Mononuclear cell (primary cell): ENCODE measurements around the gene EPRS1. TPM values are rescaled to one million over a fixed set of nuclear protein-coding genes. Genes with fewer than 3 reads are reported as not detected.

Source experiments
- H3K27me3 ChIP-seq: 2 replicates; pipeline ENCODE4 v1.6.0; 2011; ENCODE audit warnings: low read length, control low read depth; ENCODE audit not compliant: insufficient read depth
- H3K4me1 ChIP-seq: 2 replicates; pipeline ENCODE4 v1.5.1; 2011; ENCODE audit warnings: mild to moderate bottlenecking, low read length, control low read depth; ENCODE audit not compliant: insufficient read depth
- H3K4me3 ChIP-seq: 2 replicates; pipeline ENCODE4 v1.5.1; 2011; ENCODE audit warnings: mild to moderate bottlenecking, low read length, moderate library complexity
- H3K9me3 ChIP-seq: 2 replicates; pipeline ENCODE4 v1.5.1; 2011; ENCODE audit warnings: low read depth, mild to moderate bottlenecking, control low read depth, low read length
- total RNA-seq: library from RNA; depleted of rRNA; stranded (reverse); fragments of >200 nt; gene quantifications from one replicate; pipeline ENCODE4 v1.2.3, GENCODE V29; 2012

Gene EPRS1
- total RNA-seq, 1 donor, result 55.9 TPM

DNA sequence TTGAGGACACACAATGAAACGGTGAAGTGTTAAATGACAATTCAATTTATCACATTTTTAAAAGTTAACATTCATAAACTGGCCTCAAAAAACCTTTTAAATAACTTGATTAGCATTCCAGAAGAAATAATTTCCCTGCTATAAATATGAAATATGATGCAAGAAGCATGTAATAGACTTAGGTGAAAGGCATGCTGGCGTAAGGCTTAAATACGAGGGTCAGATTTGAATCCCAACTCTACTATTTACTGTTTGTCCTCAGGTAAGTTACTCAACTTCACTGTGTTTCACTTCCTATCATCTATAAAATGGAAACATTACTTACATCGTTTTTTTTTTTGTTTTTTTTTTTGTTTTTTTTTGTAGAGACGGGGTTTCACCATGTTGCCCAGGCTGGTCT is 40.8 kb downstream of the EPRS1 start:
- H3K4me1 ChIP-seq, result no peaks in the 10 kb centered on the region
- no peak overlapping the region for H3K4me3 ChIP-seq
- H3K9me3 ChIP-seq, result no peaks in the 10 kb centered on the region
- H3K27me3 ChIP-seq, result no peaks in the 10 kb centered on the region

DNA sequence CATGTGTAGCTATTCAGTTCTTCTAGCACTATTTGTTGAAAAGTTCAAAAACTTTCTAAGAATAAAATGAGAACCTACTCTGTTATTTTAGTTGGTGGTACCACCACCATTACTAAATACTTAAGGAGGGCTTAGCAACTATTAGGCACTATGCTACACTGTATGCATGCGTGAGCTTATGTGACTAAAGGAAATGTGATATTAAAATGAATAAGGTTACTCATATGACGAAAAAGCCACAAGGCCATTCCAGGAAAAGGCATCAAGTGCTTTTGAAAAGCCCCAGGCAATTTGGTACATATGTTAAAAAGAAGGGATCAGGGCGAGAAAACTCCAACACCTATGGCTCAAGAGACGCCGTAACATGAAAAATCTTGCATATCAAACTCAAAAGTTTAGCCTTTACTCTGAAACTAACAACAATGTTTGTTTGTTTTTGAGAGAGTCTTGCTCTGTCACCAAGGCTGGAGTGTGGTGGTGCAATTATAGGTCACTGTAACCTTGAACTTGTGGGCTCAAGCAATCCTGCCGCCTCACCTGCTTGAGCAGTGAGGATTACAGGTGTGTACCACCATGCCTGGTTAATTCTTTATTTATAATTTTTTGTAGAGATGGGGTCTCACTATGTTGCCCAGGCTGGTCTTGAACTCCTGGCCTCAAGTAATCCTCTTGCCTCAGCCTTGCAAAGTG is 42.5 kb downstream of the EPRS1 start:
- no peaks in the 10 kb centered on the region for H3K4me1 ChIP-seq
- H3K4me3 ChIP-seq, result no peak overlapping the region
- H3K9me3 ChIP-seq, result no peaks in the 10 kb centered on the region
- H3K27me3 ChIP-seq, result no peaks in the 10 kb centered on the region

DNA sequence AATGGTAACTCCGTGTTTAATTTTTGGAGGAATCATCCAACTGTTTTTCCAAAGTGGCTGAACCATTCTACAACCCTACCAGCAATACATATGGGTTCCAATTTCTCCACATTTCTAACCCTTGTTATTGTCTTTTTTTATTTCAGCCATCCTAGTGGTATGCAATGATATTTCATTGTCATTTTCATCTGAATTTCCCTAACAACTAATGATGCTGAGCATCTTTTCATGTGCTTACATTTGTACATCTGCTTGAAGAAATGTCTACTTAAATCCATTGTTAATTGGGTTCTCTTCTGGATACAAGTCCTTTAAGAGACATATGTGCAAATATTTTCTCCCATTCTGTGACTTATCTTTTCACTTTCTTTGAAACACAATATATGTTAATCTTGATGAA is 43.3 kb downstream of the EPRS1 start:
- H3K4me3 ChIP-seq, result no peak overlapping the region
- H3K4me1 ChIP-seq, result no peaks in the 10 kb centered on the region
- H3K9me3 ChIP-seq, result no peaks in the 10 kb centered on the region
- H3K27me3 ChIP-seq, result no peaks in the 10 kb centered on the region

DNA sequence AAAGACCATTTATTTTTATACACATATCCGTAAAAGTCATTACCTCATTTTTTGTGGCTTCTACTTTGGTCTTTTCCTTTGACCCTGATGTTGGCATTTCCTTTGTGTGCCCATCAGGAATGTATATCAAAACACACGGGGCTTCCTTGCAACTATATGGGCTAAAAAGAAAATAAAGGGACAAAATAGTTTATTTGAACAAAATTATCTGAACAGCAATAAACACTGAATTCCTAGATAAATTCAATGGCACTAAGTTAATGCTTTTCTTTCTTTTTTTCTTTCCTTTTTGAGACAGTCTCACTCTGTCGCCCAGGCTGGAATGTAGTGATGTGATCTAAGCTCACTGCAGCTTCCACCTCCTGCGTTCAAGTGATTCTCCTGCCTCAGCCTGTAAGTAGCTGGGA is 45.2 kb downstream of the EPRS1 start:
- H3K27me3 ChIP-seq, result no peaks in the 10 kb centered on the region
- no peak overlapping the region for H3K4me3 ChIP-seq
- H3K9me3 ChIP-seq, result no peaks in the 10 kb centered on the region
- no peaks in the 10 kb centered on the region for H3K4me1 ChIP-seq

DNA sequence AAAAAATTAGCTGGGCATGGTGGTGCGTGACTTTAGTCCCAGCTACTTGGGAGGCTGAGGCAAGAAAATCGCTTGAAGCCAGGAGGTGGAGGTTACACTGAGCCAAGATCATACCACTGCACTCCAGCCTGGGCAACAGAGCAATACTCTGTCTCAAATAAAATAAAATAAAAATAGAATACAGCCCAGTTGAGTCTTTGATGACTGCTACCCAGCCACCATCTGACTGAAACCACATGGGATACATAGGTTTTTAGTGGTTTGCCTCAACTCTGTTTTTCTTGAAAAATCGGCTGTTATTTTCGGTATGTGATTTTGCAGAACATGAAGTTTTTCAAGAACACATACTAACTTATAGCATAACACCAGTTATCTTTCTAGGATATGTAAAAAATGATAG is 46.5 kb downstream of the EPRS1 start:
- H3K9me3 ChIP-seq, result no peaks in the 10 kb centered on the region
- no peaks in the 10 kb centered on the region for H3K27me3 ChIP-seq
- H3K4me3 ChIP-seq, result no peak overlapping the region
- no peaks in the 10 kb centered on the region for H3K4me1 ChIP-seq

Other genes with a start within 250 kb of the EPRS1 start
- not detected for gene SLC30A10, start 117.9 kb downstream of the EPRS1 start, total RNA-seq
- 1.2 TPM for gene BPNT1, start 43.3 kb upstream of the EPRS1 start, total RNA-seq
- 30.7 TPM for gene IARS2, start 47.6 kb upstream of the EPRS1 start, total RNA-seq
- 26.7 TPM for gene RAB3GAP2, start 225.9 kb upstream of the EPRS1 start, total RNA-seq